NB4 (cell line): ENCODE results near the gene KLRC3.
A peak's percentile ranks its signal among the peaks of the same experiment; 100 is the strongest.
"Not testable (repeated sequence)": the region's sequence is repeated elsewhere in the genome, so short reads cannot be mapped to it uniquely, and the experiment has no call there.

Experiments used
- DNase-seq: peaks from one replicate; pipeline ENCODE4 v3.0.0; 2010; ENCODE audit warnings: low read depth
- H3K4me3 ChIP-seq: one replicate; pipeline ENCODE4 v1.5.1; 2011; ENCODE audit warnings: mild to moderate bottlenecking, low read depth, low read length, moderate library complexity
- MYC ChIP-seq: IDR thresholded peaks from 2 replicates; pipeline ENCODE4 v1.6.1; 2011; ENCODE audit warnings: low read depth, low read length
- POLR2A ChIP-seq: IDR thresholded peaks from 2 replicates; pipeline ENCODE4 v1.6.1; 2011; ENCODE audit warnings: mild to moderate bottlenecking; ENCODE audit not compliant: insufficient read length; ENCODE audit errors: extremely low read depth
- TF ChIP-seq, protein P1 (sequence below): IDR thresholded peaks from 2 replicates; pipeline ENCODE4 v1.6.1; 2011; ENCODE audit warnings: low read depth, low read length
- TF ChIP-seq, protein P2 (sequence below): IDR thresholded peaks from one replicate; pipeline ENCODE4 v1.5.1; 2012; ENCODE audit warnings: low read depth, low read length

The KLRC3 gene

DNA sequence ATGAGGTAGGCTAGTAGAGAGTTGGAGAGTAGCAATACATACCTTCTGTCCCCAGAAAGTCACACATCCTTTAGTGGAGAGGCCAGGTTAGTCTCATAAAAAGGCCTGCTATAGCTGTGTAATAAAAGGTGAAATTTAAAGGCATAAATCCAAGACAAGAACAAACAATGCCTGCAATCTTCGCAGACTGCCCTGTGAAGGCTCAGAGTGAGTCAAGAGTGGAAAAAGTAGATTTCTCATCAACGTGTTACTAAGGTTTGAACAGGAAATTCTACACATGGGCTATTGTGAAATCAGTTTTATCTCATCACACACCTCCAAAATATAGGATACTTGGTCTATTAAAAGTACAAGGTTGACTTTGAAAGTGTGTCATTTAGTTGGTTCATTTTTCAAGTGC lies 32.8 kb upstream of the KLRC3 start, which contains the start of gene KLRC1:
Gene KLRC1 (minus strand): TSS at position 222 of the 400 bp plus-strand sequence. CDS start 2,221 bp downstream, outside the sequence.
- TF ChIP-seq MYC: no peak
- TF ChIP-seq, protein P1, sequence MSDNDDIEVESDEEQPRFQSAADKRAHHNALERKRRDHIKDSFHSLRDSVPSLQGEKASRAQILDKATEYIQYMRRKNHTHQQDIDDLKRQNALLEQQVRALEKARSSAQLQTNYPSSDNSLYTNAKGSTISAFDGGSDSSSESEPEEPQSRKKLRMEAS: no peak
- TF ChIP-seq, protein P2, sequence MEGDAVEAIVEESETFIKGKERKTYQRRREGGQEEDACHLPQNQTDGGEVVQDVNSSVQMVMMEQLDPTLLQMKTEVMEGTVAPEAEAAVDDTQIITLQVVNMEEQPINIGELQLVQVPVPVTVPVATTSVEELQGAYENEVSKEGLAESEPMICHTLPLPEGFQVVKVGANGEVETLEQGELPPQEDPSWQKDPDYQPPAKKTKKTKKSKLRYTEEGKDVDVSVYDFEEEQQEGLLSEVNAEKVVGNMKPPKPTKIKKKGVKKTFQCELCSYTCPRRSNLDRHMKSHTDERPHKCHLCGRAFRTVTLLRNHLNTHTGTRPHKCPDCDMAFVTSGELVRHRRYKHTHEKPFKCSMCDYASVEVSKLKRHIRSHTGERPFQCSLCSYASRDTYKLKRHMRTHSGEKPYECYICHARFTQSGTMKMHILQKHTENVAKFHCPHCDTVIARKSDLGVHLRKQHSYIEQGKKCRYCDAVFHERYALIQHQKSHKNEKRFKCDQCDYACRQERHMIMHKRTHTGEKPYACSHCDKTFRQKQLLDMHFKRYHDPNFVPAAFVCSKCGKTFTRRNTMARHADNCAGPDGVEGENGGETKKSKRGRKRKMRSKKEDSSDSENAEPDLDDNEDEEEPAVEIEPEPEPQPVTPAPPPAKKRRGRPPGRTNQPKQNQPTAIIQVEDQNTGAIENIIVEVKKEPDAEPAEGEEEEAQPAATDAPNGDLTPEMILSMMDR: no peak
- TF ChIP-seq POLR2A: no peak
- no peak for DNase-seq
- no peak within 1 kb of the TSS for H3K4me3 ChIP-seq

DNA sequence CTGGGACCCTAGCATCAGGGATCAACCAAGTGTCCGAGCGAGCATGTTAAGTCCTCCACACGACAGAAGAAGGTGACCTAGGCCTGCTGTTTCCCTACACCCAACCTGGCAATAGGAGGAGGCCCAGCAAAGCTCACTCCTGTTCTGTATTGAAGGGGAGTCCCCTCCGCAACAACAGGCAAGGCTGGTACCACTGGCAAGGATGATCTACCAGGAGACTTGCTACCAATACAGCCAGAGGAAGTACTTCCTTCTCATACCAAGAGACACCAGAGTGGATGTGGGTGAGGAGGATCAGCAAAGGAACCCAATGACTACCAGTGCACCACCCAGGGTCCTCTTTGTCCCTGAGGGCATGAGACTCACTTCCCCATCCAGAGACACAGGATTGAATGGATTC lies 27.8 kb upstream of the KLRC3 start:
- TF ChIP-seq, protein P1: no peak
- TF ChIP-seq POLR2A: no peak
- TF ChIP-seq, protein P2: no peak
- TF ChIP-seq MYC: no peak
- DNase-seq: no peak
- H3K4me3 ChIP-seq: no peak overlapping the region

DNA sequence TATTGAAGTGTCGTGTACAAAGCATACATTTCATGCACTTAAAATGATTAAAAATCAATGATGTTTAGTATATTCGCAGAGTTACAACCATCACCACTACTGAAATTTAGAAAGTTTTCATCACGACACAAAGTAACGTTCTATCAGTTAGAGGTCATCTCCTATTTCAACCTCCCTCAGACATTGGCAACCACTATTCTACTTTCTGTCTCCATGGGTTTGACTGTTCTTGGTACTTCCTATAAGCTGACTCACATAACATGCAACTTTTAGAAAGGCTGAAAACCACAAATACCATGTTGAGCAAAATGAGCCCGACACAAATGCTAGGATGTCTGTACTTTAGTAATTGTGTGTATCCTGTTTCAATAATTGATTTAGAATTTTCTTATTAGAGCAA lies 25.7 kb upstream of the KLRC3 start:
- H3K4me3 ChIP-seq: not testable (repeated sequence)
- peak; percentile 51 for DNase-seq

DNA sequence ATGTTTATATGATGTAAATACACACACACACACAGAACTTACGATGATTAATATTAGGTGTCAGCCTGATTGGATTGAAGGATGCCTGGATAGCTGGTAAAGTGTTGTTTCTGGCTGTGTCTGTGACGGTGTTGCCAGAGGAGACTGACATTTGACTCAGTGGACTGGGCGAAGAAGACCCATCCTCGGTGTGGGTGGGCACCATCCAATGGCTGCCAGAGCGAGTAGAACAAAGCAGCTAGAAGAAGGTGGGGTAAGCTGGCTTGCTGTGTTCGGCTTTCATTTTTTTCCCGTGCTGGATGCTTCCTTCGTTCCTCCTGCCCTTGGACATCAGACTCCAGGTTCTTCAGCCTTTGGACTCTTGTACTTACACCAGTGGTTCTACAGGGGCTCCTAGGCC lies 20.7 kb upstream of the KLRC3 start:
- not testable (repeated sequence) for DNase-seq

DNA sequence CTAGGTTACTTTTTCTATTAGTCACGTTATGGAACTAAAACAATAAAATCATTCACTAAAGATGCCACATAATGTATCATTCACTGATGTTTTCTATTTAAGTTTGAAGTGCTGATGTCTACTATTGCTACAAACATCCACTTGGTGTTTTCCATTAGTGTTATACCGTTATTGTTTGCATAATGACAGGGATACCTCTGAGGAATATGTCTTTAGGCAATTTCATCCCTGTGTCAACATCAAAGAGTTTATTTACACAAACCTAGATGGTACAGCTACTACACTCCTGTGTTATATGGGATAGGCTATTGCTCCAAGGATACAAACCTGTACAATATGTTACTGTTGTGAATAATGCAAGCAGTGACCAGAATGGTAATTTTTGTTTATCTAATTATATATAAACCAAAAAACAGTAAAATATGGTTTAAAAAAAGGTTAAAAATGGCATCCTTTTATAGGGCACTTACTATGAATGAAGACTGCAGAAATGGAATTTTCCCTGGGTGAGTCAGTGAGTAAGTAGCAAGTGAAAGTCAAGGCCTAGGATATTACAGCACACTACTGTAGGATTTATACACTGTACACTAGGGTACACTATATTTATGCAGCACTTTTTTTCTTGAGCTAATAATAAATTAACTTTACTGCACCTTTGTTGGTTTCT lies 19.3 kb upstream of the KLRC3 start:
- DNase-seq, H3K4me3 ChIP-seq: not testable (repeated sequence)

More for the DNA sequence above, 20.7 kb upstream of the KLRC3 start:
- H3K4me3 ChIP-seq: not testable (repeated sequence)

DNA sequence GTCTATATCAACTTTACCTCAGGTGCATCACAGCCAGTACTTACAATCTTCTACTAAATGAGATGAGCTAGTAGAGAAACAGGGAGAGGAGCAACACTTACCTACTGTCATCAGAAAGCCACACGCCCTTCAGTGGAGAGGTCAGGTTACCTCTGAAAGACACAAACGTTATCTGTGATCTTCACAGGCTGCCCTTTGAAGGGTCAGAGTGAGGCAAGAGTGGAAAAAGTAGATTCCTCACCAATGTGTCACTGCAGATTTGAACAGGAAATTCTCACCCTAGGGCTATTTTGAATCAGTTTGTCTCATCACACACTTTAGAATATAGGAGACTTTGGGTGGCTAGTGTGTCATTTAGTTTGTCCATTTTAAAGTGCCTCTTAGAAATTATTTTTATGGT lies 17.2 kb upstream of the KLRC3 start:
- DNase-seq, H3K4me3 ChIP-seq: not testable (repeated sequence)

DNA sequence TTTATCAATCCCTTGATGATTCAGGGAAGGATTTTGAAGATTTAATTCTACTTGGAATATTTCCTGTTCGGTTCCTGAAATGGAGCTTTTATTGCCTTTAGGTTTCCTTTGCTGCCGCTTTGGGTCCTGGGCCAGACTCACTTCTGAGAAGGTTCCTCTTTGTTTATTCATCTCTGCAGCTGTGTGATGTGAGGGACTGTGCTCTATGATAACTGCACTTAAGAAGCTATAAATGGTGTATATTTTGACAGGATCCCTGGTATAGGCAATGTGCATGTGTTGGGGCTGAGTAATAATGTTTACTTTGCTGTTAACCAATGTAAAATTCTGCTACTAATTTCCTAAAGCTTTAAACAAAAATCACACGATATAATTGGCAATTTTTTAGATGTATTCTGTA lies 15.4 kb upstream of the KLRC3 start, which contains the start of gene KLRC2:
Gene KLRC2 (minus strand): TSS at position 195 of the 400 bp plus-strand sequence. CDS start 24 bp downstream, at position 171.
- DNase-seq: peak; percentile 66
- not testable (repeated sequence) for H3K4me3 ChIP-seq

DNA sequence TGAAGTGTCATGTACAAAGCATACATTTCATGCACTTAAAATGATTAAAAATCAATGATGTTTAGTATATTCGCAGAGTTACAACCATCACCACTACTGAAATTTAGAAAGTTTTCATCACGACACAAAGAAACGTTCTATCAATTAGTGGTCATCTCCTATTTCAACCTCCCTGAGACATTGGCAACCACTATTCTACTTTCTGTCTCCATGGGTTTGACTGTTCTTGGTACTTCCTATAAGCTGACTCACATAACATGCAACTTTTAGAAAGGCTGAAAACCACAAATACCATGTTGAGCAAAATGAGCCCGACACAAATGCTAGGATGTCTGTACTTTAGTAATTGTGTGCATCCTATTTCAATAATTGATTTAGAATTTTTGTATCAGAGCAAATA lies 10.2 kb upstream of the KLRC3 start:
- H3K4me3 ChIP-seq: not testable (repeated sequence)
- DNase-seq: peak; percentile 16

DNA sequence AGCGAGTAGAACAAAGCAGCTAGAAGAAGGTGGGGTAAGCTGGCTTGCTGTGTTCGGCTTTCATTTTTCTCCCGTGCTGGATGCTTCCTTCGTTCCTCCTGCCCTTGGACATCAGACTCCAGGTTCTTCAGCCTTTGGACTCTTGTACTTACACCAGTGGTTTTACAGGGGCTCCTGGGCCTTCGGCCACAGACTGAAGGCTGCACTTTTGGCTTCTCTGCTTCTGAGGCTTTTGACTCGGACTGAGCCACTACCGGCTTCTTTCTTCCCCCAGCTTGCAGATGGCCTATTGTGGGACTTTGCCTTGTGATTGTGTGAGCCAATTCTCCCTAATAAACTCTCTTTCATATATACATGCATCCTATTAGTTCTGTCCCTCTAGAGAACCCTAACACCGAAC lies 5.5 kb upstream of the KLRC3 start:
- H3K4me3 ChIP-seq, DNase-seq: not testable (repeated sequence)

DNA sequence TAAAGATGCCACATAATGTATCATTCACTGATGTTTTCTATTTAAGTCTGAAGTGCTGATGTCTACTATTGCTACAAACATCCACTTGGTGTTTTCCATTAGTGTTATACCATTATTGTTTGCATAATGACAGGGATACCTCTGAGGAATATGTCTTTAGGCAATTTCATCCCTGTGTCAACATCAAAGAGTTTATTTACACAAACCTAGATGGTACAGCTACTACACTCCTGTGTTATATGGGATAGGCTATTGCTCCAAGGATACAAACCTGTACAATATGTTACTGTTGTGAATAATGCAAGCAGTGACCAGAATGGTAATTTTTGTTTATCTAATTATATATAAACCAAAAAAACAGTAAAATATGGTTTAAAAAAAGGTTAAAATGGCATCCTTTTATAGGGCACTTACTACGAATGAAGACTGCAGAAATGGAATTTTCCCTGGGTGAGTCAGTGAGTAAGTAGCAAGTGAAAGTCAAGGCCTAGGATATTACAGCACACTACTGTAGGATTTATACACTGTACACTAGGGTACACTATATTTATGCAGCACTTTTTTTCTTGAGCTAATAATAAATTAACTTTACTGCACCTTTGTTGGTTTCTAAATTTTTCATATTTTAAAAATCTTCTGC lies 4.0 kb upstream of the KLRC3 start:
- not testable (repeated sequence) for DNase-seq, H3K4me3 ChIP-seq

DNA sequence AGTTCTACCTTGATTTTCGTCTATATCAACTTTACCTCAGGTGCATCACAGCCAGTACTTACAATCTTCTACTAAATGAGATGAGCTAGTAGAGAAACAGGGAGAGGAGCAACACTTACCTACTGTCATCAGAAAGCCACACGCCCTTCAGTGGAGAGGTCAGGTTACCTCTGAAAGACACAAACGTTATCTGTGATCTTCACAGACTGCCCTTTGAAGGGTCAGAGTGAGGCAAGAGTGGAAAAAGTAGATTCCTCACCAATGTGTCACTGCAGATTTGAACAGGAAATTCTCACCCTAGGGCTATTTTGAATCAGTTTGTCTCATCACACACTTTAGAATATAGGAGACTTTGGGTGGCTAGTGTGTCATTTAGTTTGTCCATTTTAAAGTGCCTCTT lies 1.8 kb upstream of the KLRC3 start:
- DNase-seq: not testable (repeated sequence)

More for the DNA sequence above, 1.8 kb upstream of the KLRC3 start:
- not testable (repeated sequence) for H3K4me3 ChIP-seq
